Measurements from ENCODE around the gene MAP3K13.
"Not testable (repeated sequence)": the region's sequence is repeated elsewhere in the genome, so short reads cannot be mapped to it uniquely, and the experiment has no call there.

Gene MAP3K13

GRCh38 chr3:185397676-185398075, 34.7 kb downstream of the MAP3K13 start:
- DNase-seq (ENCODE audit: low read depth, low spot score): no peak

- no peak for DNase-seq (ENCODE audit: low read depth, low spot score)
Measured at GRCh38 chr3:185399737-185400667, 37.1 kb downstream of the MAP3K13 start.

- DNase-seq (ENCODE audit: low read depth, low spot score): no peak
Measured at GRCh38 chr3:185400866-185401265, 37.9 kb downstream of the MAP3K13 start.

GRCh38 chr3:185401319-185401955, 38.5 kb downstream of the MAP3K13 start:
- no peak for DNase-seq (ENCODE audit: low read depth, low spot score)

- no peak for DNase-seq (ENCODE audit: low read depth, low spot score)
Measured at GRCh38 chr3:185402561-185402960, 39.6 kb downstream of the MAP3K13 start.

GRCh38 chr3:185403002-185403401, 40.1 kb downstream of the MAP3K13 start:
- DNase-seq (ENCODE audit: low read depth, low spot score): no peak

- no peak for DNase-seq (ENCODE audit: low read depth, low spot score)
Measured at GRCh38 chr3:185405243-185405642, 42.3 kb downstream of the MAP3K13 start.

GRCh38 chr3:185405664-185406063, 42.7 kb downstream of the MAP3K13 start:
- no peak for DNase-seq (ENCODE audit: low read depth, low spot score)

GRCh38 chr3:185406121-185406620, 43.2 kb downstream of the MAP3K13 start:
- no peak for DNase-seq (ENCODE audit: low read depth, low spot score)

- DNase-seq (ENCODE audit: low read depth, low spot score): no peak
Measured at GRCh38 chr3:185409957-185410356, 47.0 kb downstream of the MAP3K13 start.

- no peak for DNase-seq (ENCODE audit: low read depth, low spot score)
Measured at GRCh38 chr3:185411133-185411532, 48.2 kb downstream of the MAP3K13 start.

- DNase-seq (ENCODE audit: low read depth, low spot score): no peak
Measured at GRCh38 chr3:185416513-185416912, 53.6 kb downstream of the MAP3K13 start.

GRCh38 chr3:185418561-185418977, 55.6 kb downstream of the MAP3K13 start:
- not testable (repeated sequence) for DNase-seq (ENCODE audit: low read depth, low spot score)

GRCh38 chr3:185420762-185421161, 57.8 kb downstream of the MAP3K13 start:
- no peak for DNase-seq (ENCODE audit: low read depth, low spot score)

- DNase-seq (ENCODE audit: low read depth, low spot score): no peak
Measured at GRCh38 chr3:185421577-185422232, 58.8 kb downstream of the MAP3K13 start.

GRCh38 chr3:185422677-185423076, 59.7 kb downstream of the MAP3K13 start:
- no peak for DNase-seq (ENCODE audit: low read depth, low spot score)

GRCh38 chr3:185423178-185423577, 60.2 kb downstream of the MAP3K13 start:
- DNase-seq (ENCODE audit: low read depth, low spot score): no peak

GRCh38 chr3:185424435-185424834, 61.5 kb downstream of the MAP3K13 start:
- DNase-seq (ENCODE audit: low read depth, low spot score): no peak

- no peak for DNase-seq (ENCODE audit: low read depth, low spot score)
Measured at GRCh38 chr3:185430375-185430774, 67.4 kb downstream of the MAP3K13 start.

- DNase-seq (ENCODE audit: low read depth, low spot score): no peak
Measured at GRCh38 chr3:185439745-185440466, 77.0 kb downstream of the MAP3K13 start.

- no peak for DNase-seq (ENCODE audit: low read depth, low spot score)
Measured at GRCh38 chr3:185442031-185442430, 79.1 kb downstream of the MAP3K13 start.

Data from brain pericyte (primary cell).